Effector CD8-positive, alpha-beta T cell (primary cell): ENCODE measurements around the gene ARF3.

Experiments used
- DNase-seq: peaks from one replicate; lab custom pipeline; 2025; lab: John Stamatoyannopoulos, UW

ARF3 gene

DNA sequence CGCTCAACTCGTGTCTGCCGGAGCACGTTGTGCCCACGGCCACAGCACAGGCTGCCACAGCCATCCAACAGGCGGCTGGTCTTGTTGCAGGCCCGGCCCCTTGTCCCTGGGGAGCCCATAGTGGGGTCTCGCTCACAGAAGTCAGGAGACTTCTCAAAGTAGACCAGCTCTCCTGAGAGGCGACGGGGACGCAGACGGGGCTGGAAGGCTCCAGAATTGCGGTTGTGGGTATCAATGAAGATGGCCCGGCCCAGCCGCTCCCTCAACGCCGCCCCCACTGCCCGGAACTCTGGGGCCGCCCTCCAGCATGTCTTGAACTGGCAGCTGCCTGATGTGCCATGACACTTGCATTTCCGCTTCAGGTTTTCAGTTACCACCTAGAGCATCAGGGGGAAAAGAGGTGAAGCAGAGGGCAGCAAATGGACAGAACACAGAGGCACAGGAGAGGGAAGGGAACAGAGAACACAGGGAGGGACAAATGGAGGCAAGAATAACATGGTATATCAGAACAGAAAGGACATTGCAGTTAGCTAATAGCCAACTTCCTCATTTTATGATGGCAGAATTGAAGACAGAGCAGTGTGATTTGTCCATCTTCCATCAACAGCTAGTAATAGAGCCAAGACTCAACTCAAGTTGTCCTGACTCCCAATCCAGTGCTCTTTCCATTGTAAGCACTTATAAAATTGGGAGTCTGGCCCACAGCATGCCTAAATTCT lies 9.0 kb upstream of the ARF3 start:
- no peak for DNase-seq

DNA sequence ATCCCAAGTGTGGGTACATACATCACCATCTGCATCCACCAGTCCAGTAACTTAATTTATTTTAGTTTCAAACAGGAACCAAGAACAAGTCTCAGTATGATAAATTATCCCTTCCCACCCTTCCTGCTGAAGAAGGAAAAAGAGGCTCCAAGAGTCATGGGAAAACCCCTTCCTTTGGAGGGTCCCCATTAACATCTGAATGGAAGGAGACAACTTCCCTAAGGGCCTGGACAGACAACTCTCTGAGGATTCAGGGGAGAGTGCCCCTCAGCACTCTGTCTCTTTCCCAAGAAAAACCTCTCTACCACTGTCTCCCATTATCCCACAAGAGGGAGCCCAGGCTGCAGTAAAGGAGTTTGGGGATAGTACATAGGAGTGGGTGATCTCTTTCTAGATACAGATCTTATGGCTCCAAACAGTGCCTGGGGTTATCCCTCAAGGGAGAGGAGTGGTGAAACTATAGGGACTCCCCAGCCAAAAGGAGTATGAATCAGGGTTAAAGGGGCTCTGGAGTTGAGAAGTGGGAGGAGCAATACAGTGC lies 8.1 kb upstream of the ARF3 start:
- no peak for DNase-seq

DNA sequence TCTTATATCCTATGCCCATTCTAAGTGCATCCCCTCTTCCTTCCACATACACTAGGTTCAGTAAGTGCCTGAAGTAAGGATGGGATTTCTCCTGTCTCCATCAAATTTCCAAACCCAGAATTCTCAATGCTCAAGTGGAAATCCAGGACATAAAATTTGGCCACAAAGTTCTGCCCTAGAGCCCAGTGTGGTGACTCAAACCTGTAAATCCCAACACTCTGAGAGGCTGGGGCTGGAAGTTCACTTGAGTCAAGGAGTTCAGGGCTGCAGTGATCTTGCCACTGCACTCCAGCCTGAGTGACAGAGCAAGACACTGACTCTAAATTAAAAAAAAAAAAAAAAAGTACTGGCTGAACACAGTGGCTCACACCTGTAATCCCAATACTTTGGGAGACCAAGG lies 4.5 kb upstream of the ARF3 start:
- DNase-seq, result no peak

DNA sequence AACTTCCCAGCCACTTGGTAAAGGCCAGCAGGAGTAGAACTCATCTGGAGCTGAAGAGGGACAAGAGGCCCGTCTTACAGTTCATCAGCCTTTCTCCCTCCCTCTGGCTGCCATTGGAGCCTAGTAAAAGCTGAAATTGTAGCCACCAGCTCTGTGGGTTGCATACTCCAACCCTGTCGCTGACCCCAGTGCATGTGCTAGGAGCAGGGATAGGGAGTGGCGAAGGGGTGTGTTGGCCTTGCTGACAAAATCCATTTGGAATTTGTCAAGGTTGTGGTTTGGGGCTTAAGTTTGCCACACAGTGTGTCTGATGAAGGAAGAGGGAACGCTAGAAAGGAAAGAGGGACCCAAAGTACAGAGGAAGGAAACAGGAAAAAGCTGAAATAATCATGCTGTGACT lies 4.0 kb upstream of the ARF3 start:
- DNase-seq, result no peak

DNA sequence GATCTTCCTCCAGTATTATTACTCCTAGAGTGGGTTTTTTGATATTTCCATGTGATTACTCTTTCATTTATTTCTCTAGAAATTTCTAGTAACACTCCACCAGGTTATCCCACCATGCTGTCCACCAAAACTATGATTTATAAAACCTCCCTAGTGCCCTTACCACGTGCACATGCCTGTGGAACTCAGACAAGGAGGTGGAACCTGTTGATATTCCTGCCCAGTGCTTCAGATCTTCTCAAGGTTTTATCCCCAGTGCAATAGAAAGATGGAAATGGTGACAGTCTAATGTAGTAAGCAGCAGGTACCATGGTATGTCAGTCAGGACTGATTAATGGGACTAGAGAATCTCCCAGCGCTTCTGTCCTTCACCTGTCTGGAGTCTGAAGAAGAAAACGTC lies 3.5 kb upstream of the ARF3 start:
- no peak for DNase-seq

DNA sequence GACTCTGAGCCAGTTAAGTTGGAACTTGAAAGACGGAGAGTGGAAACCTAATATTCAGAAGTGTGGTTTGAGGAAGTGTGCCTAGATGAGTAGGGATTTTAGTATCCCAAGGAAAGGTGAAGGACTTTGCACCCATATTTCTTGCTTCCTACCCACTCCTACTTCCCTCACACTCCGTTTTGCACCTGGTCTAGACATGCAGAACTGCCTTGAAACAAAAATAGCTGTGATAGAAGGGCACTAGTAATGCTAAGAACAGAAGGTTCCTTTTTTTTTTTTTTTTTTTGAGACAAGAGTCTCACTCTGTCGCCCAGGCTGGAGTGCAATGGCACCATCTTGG lies 732 bp upstream of the ARF3 start:
- no peak for DNase-seq

DNA sequence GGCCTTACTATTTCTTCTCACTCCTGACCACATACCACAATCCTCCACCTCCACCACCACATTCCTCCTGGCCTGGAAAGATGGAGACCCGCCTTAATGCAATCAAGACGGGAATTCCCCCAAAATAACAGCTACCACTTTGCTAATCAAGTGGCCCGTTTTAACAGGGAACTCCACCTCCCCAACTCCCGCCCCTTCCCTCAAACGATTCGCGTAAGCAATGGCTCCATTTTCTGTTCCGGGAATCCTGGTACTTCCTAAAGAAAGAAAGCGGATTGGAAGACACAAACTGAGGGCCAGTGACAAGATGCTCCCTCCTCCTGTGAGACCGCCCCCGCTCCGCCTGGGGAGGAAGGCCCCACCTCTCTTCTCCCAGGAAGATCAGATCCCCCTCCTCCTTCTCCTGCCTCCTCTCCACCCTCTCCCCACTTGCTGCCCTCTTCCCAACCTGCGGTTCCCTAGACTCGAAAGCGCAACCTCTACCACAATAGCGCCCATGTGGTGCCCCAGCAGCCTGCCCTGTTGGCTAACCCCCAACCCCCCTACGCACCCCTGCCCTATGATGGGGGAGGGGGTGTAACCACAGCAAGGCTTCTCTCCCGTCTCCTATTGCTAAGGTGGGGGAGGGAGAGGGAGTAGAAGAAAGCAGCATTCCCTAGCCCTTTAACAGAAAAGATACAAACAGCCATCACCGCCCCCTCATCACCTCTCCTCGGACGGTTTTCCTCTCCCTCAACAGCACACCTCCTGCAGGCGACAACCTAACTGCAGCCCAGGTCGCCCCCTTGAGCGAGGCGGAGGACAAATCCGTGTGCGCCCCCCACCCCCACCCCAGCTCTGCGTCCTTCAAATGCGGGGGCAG lies 777 bp downstream of the ARF3 start:
- DNase-seq, result no peak

DNA sequence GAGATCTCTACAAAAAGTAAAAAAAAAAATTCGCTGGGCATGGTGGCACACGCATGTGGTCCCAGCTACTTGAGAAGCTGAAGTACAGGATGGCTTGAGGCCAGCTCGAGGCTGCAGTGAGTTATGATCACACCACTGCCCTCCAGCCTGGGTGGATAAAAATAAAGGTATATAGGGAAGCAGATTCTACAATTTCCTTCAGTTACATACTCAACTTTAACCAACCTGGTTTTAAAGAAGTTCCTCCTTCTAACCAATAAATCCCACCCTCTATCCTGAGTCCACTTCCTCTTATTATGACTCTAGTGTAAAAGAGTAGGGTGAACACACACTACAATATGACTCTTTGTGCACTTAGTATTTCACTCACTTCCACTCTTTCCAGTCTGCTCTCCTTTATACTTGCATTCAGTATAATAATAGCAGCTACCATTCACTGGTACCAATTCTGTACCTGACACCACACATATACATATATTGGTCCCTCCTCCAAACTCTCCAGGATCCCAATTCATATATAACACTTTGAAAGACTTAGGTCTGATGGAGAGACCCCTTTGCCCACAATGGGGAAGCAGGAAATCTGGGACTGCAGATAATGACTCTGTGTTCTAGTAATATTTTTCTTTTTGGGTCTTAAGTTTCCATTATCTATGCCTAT lies 2.3 kb downstream of the ARF3 start:
- no peak for DNase-seq

DNA sequence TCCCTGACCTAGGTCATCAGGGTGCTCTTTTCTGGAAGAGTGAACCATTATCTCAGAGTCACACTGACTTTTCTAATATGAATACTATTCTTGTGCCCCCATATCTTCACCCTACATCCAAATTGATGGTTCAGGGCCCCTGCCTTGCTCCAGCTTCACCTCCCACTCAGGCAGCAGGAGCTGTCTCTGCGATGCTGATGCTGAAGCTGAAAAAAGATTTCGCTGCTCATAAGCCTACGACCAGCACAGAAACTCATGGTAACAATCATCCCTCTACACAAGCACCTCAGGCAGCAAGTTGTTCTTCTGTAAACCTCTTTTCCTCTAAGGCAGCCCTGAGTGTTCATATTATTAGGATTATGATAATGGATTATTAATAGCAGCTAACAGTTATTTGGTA lies 3.2 kb downstream of the ARF3 start:
- DNase-seq, result no peak

DNA sequence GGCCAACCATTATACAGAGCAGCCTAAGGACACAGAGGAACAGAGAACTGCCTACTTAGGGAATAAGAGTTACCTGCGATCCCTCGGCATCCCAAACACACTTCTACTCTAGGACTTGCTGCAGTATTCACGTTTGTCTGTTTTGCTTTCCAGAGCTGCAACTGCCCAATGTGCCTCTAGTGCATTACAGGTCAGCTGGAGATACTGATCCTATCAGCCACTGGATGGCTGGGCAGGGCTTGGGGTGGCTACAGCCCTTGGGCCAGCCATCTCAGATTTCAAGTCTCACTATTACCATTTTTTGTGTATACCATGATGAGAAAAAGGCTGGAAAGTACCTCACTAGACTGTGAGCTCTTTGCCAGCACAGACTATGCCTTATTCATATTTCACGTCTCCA lies 4.6 kb downstream of the ARF3 start:
- DNase-seq, result no peak

DNA sequence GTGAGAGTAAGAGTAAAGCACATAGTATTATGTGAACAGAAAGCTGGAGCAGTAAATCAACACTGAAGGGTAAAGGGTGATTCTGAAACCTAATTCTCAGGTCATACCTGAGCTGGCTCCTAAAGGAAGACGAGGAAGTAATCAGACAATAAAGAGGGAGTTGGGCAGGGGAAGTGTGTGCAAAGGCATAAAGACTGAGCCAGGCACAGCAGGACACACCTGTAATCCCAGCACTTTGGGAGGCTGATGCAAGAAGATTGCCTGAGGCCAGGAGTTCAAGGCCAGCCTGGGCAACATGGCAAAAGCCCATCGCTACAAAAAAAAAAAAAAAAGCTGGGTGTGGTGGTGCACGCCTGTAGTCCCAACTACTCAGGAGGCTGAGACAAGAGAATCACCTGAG lies 9.6 kb downstream of the ARF3 start:
- no peak for DNase-seq

DNA sequence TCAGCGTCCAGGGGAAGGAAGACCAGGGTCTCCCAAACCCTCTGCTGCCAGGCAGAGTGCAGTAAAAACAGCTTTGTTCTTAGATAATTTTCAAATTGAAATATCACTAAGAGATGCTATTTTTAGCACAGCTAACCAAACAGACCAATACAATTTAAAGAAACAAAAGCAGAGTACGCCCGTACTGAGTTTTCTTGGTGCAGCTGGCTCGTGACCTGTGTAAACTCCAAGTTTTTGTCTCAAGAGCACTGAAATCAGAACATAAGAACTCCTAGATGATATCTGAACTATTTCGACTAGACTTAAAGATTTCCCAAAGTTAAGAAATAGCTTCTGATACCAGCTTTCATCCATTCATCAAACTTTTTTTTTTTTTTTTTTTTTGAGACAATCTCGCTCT lies 10.3 kb downstream of the ARF3 start:
- no peak for DNase-seq

DNA sequence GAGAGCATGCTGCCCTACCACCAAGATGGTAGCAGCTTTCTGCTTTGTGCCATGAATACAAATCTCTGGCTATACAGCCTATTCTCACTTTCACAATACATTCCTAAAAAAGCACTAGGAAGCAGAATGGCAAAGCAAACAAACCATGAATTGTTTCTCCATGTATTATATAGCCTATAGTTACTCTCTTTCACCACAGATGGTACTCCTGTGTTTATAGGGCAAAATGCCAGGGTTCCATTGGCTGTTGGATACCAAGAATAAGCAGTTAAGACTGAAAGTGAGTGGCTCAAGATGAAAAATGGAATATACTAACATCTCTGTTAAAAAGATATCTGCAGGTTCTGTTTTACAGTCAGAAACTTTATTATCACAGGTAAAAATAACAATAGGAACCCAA lies 11.1 kb downstream of the ARF3 start:
- DNase-seq, result no peak

DNA sequence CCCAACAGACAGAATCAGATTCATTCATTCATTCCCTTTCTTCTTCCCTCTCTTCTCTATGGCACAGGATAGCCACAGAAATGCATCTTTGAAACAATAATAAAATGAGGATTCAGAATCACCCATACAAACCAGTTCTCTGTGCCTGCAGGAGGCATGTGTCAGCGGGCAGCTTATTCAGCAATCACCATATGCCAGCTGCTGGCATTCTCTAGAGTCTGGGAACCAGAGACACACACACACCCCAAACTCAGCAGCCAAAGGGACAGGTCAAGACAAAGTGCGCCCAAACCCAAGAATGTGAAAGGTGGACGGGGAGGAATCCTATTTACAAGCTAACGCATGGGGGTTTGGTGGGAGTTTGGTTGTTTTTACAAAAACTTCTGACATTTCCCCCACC lies 14.1 kb downstream of the ARF3 start:
- no peak for DNase-seq

DNA sequence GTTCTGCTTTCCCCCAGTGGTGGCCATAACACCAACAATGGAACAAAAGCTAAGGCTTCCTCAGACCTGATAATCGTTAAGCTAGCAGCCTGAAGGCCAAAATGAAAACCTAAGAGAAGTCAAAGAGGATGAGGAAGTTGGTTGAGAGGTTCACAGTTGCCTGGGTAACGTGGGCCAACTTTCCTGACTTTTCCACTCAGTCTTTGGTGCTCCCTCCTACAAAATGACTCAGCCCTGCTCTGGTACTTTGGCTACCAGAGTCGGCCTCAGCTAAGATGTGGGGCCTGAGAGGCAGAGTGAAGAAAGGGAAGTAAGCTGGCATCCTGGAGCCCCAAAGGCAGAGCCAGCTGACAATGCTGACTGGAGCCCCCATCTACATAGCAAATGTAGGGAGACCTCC lies 17.1 kb downstream of the ARF3 start:
- DNase-seq, result no peak

DNA sequence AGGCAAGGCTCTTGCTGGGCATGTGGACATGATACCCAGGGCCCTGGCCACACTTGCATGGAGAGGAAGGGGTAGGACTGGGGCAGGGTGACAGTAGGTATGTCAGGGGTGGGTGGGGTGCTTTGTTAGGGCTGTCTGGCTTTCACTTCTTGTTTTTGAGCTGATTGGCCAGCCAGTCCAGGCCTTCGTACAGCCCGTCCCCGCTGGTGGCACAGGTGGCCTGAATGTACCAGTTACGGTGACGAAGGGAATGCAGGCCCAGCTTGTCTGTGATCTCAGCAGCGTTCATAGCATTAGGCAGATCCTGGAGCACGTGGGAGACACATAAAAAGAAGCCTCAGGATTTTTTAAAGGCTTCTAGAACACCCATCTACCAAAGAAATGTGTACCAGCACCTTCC lies 18.5 kb downstream of the ARF3 start:
- no peak for DNase-seq

DNA sequence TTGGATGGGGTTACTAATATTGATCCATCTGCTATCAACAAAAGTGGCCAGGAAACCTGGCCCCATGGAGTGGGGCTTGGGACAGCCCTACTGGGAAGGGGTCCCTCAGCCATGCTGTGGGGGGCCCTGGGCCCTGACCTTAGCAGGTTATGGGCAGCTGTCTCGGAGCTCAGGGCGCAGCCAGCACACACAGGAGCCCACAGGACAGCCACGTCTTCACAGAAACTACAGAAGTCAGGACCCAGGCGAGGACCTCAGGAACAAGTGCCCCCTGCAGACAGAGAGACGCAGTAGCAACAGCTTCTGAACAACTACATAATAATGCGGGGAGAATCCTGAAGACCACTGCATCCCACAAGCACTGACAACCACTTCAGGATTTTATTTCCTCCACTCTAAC lies 20.1 kb downstream of the ARF3 start:
- no peak for DNase-seq

DNA sequence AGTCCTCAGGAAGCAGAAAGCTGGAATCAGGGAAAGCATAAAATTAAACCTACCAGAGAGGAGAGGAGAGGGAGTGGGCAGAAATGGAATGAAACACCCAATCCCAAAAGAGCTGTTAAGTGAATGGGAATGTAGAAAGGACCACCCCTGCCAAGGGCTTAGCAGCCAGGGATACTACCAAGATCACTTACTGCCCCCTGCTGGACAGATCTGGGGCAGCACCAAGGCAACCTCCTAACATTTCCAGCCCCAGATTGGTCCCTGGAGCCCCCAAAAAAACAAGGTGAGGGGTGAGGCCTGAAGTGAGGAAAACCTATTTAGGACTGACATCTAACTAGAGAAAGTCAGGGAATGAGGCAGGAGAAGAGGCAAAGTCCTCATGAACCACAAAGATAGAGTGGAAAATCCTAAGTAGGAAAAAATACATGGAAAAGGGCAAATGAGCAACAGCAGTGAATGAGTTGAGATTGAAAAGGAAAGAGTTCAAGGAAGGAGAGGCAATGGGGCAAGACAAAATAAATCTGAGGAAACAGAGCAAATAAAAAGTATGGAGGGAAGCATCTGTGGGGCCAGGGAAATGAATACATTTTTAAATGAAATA lies 20.8 kb downstream of the ARF3 start:
- peak; percentile 85 for DNase-seq

DNA sequence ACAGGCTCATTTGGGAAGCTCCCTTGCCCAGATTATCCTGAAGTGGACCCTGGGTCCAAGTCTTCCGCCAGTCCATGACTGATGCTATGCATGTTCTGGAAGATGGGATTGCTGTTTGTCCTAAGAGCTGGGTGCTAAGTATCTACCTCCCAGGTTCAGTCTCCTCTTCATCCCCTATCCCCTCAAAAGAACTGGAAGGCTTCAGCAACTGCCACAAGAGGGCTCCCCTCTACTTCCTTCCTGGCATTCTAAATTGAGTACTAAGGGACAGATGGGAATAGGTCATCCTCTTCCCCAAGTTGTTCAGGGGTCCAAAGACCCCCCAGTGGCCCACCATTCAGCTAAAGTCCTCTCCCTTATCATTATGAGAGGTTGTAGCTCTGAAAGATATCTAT lies 23.0 kb downstream of the ARF3 start:
- DNase-seq, result no peak

DNA sequence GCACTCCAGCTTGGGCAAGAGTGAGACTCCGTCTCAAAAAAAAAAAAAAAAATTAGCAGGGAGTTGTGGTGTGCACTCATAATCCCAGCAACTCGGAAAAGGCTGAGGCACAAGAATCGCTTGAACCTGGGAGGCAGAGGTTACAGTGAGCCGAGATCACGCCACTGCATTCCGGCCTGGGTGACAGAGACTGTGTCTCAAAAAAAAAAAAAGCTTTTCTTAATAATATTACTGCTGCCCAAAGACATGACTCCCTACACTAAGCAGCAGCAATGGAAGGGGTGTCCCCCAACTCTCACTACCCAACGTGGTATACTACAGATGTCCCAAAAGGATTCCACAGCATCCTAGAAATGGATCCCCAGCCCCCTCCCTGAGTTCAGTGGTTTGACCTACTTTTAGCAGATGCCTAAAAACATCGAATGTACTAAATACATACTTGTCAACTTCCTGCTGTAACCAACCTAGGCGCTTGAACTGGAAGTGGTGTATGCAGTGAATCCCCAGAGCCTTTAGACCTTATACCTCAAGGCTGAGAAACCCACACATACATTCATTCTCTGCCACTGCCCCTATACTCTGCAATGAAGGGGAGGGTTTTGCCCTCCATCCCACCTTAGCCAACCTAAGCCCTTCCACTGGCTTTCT lies 23.5 kb downstream of the ARF3 start:
- no peak for DNase-seq

DNA sequence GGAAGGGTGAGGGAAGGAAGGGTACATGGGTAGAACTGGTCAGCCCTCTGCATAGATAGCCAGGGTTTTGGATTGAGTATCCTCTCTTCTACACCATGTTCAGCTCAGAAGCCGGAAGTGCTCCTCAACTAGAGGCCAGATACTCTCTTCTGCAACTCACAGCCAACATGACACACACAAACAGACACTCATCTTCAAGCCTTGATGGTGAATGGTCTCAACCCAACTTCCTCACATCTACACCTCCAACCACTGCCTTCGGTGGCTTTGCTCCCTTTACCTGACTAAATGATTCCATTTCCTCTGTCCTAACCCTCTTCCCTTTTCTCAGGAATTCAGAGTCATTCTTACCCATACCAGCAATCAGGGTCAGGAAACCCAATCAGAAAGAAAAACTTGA lies 24.4 kb downstream of the ARF3 start:
- no peak for DNase-seq

DNA sequence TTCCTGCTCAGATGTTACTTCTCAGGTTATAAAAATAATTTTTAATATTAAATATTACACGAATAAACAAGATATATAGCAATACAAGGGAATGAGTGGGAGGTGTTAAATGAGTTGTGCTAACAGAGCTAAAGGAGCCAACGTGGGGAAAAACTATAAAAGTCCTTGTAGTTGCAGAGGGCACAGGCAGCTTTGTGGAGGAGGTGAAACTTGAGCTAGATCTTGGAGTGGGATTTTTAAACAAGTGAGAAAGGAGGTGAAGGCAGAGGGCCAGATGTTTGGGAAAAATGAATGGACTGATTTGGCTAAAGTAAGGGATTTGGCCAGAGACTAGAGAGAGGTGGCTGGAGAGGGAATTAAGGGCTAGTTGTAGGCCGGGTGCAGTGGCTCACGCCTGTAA lies 26.8 kb downstream of the ARF3 start:
- no peak for DNase-seq
